GM21515 (cell line): Measurements from ENCODE around the gene CACNA1B.
"Not testable (repeated sequence)": the region's sequence is repeated elsewhere in the genome, so short reads cannot be mapped to it uniquely, and the experiment has no call there.

Source experiments
- ATAC-seq: cut with Tn5 transposase; IDR thresholded peaks from one replicate; pipeline ENCODE4 v1.9.1; 2021; ENCODE audit not compliant: unreplicated experiment

CACNA1B gene

DNA sequence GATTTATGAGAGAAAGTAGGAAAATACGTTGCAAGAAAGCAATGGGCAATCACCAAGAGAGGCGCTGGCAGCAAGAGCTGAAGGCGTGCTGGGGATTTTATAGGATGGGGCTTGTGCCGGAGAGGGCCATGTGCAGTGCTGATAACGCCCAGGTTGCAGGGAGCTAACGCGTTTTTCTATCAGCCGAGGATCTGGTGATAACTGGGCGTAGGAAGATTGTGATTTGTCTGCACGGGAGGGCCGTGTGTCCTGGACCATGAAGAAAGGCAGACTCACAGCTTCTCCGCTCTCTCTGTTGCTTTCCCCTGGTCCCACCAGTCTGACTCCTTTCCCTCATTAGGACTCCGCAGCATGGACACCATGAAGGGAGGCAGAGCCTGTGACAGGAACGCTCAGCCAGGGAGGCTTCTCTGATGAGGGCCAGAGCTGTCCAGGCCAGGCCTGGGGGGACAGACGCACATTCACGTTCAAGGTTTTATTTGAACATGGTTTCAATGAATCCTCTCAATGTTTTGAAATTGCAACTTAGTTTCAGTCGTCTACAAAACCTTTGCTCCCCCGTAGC lies 11.9 kb upstream of the CACNA1B start:
- no peak for ATAC-seq

DNA sequence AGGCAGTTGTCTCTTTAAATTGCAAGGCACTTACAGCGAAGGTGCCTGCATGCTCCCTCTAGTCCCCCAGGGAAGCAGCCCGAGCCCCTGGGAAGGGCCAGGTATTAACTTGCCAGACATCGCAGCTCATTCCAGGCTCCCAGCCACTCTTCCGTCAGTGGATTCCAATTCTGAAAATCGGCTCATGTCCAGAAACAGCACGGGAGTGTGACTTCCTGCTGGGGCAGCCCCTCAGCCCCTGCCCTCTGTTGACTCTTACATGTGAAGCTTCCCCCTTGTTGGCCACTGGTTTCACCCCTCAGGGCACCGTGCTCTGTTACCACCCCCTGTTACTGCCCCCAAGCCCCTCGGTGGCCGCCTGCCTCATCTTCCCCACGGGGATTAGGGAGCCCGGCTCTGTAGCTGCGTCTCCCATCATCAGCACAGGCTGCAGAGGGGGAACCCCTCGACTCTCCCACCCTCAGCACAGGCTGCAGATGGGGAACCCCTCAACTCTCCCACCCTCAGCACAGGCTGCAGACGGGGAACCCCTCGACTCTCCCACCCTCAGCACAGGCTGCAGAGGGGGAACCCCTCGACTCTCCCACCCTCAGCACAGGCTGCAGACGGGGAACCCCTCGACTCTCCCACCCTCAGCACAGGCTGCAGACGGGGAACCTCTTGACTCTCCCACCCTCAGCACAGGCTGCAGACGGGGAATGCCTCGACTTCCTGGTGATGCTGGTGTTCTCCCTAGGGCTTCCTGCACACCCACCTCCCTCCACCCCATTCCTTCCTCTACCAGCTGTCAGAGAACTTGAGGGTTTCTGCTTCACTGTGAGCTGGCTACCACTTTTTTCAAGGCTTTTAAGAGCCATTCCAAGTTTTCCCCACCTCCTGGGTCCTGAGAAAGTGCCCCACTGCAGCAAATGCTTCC lies 11.1 kb upstream of the CACNA1B start:
- ATAC-seq, result no peak

DNA sequence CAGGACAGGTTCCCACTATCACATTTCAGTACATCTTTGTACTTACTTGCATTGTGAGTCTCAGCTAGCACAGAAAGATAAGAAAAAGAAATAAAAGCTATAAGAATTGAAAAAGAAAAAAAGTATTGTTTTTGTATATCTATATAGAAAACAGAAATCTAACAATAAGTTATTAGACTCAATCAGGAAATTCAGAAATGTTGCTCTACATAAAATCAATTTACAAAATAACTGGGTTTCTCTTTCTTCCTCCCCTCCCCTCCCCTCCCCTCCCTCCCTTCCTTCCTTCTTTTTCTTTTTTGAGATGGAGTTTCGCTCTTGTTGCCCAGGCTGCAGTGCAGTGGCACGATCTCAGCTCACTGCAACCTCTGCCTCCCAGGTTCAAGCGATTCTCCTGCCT lies 7.2 kb upstream of the CACNA1B start:
- ATAC-seq, result no peak

DNA sequence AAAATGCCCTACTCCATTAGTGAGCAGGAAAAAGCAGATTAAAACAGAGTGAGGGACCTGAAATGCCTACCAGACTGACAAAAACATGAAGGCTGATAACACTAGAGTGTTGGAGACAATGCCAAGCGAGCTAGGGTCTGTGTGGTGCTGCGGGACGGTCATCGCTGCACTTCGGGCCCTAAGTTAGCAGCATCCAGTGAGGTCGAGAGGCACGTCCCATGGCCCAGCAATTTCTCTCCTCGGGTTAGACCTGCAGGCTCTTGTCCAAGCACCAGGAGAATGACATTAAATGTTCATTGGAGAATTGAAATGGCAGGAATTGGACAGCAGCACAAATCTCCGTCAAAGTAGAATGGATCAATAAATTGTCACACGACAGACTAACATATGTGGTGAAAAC lies 5.3 kb upstream of the CACNA1B start:
- no peak for ATAC-seq

DNA sequence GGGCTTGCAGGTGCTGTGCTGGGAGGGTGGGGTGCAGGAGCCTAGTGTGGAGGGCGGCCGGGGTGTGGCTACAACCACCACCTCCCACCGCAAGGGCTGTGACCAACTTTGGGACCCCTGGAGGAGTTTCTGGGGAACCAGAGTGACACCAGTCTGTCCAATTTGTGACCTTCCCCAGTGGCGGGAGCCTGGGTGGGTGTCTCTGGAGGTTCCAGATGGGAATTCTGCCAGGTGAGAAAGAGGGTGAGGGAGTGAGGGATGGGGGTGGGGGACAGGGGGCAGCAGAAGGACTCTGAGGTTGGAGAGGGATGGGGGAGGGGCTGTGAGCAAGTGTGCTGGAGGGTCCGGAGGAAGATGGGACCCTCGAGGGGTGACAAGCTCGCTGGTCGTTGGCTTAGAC lies 4.2 kb upstream of the CACNA1B start:
- ATAC-seq, result no peak

DNA sequence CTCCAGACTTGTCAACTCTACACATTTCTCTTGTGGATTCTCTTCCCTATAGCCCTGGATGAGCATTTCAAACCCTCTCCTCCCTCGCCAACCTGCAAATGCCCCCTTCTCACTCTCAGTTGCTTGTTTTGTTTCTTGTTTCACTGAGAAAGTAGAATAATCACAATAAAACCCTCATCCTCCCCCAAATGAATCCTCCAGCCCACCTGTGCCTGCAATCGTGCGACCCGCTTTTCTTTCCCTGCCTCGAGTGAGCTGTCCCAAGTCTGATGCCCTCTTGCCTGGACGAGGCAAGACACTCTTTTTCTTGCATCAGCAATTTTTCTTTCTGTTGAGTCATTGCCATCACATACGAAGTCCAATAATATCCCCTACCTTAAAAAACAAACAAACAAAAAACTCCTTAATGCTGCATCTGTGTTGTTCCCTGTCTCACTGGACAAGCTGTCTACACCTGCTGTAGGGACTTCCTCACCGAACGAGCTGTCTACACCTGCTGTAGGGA lies 3.7 kb upstream of the CACNA1B start:
- ATAC-seq, result no peak

DNA sequence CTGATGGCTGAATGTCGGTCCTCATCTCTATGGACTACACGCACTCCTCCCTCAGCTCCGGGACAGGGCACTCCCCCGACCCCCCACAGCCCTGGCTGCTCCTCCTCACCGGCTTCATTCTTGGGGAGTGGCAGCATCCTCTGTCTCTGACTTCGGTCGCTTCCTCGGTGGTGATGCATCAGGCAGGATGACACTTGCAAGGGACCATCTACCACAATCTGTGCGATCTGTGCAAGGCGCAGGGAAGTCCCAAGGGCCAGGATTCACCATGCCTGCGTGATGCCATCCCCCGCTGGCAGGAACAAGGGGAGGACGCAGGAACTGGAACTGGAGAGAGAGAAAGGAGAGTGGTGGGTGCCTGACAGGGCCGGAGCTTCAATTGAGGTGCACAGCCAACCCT lies 2.2 kb upstream of the CACNA1B start:
- ATAC-seq, result no peak

DNA sequence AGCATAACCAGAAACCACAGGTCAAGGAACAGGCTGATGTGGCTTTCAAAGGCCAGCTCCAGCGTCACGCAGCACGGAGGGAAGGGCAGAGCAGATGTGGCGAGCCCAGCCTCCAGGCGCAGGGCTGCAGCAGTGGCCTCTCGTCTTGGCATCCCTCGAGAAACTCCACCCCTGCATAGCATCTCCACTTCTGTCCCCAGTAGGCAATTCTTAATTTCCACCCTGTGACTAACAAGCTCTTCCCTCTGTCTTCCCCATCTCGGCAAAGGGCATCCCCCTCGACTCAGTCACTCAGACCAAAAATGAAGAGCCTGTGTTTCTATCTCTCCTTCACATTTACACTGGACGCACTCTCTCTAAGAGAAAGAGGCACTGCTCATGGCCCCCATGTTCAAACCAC lies 1.7 kb upstream of the CACNA1B start:
- ATAC-seq, result no peak

DNA sequence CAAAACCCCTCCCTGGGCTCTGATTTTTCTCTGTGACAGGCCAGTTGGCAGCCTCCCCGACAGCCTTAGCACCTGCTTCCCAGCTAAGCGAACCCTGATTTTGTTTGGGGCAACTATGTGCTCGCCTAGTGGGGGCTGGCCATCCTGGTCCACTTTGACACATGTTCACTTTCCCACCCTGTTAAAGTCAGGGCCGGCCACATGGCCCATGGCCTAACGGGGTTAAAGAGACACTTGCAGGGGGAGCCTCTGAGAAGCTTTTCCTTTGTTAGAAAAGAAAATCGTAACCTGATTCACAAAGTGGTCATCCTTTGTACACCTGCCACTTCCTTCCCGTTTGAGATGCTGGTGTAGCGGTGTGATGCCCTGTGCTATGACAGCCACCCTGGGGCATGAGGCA lies 1.3 kb upstream of the CACNA1B start:
- no peak for ATAC-seq

DNA sequence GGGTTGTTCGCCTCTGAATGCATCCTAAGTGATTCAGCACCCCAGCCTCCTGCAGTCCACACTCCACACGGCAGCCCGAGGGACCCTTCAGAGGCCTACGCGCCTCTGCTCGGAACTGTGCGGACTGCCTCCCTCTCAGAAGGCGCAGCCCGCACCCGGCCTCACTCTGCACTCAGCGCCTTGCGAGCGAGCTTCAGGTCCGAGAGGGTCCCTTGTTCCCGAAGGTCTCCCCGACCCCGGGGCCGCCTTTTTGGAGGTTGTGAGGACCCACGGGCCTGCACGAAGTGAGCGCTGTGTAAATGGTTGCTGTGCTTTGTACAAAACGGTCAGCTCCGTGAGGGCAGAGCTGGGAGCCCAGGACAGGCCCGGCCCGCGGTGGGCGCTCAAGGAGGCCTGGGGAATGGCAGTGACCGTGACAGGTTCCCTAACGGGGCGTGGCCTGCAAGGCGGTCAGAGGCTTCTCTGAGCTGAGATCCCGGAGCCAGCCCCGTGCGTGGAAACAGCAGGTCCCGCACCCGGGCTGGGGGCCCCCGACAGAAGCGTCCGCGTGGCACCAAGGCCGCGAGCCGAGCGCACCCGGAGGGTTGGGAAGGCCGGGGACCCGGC lies 698 bp upstream of the CACNA1B start:
- ATAC-seq, result no peak

DNA sequence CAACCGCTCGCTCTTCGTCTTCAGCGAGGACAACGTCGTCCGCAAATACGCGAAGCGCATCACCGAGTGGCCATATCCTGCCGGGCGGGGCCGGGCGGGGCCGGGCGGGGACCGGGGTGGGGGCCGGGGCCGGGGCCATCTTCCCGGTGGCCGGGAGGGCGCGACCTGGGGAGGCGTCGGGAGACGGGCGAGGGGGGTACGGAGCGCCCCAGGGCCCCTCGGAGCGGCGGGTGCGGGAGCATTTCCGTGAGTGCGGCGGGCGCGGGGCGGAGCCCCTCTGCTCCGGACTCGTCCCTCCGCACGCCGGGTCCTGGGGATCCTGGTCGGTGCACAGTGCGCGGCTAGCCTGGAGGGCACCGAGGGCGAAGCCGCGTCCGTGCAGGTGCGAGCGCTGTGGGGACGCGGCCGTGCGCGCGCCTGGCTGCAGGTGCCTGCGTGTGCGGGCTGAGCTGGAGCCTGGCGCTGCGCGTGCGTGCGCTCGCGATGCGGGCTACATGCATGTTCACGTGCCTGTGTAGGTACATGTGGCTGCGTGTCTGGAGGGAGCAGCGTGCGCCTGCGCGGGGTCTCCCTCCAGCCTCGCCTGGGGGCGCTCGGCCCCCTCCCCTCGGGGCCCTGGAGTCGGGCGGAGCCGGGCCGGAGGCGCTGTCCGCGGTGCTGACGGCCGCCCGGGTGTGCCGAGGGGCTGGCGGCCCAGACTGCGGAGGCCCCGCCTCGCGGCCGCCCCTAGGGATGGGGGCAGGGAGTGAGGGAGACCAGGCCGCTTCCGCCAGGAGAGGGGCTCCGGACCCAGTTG lies 762 bp downstream of the CACNA1B start:
- ATAC-seq, result no peak

DNA sequence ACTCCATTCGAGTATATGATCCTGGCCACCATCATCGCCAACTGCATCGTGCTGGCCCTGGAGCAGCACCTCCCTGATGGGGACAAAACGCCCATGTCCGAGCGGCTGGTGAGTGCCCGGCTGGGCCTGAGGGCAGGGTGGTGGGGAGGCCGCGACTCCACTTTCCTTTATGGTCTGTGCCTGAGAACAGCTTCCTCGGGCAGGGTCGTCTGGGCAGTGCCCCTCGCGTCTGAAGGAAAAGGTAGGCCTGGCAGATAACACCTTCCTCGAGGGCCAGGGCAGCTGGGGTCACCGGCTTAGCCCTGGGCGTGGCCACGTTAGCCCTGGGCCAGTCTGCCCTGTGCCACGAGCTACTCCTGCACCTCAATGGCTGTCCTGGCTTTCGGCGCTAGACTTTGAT lies 1.5 kb downstream of the CACNA1B start:
- no peak for ATAC-seq

DNA sequence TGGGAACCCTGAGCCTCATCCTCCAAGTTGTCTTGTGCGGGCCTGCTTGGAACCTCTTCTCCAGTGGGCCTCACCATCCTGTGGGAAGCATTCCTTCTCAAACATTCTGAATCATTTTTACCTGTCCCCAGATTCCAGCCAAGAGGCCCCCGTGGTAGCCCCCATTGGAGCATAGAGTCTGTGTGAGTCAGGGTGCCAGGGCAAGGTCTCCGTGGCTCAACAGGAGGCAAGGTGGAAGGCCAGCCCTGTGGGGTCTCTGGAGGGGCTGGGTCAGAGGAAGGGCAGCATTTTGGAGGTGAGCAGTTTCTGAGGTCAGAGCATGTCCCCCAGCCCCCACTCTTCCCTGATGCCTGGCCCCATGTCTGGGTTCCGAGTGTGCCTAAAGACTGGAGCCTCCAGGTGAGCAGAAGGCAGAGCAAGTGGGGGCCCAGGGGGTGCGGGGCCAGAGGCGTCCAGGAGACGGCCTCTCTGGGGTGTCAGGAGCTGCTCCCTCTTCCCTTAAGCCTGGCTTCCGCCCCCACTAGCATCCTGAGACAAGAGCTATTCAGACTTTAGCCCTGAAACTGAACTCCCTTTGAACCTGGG lies 2.1 kb downstream of the CACNA1B start:
- no peak for ATAC-seq

DNA sequence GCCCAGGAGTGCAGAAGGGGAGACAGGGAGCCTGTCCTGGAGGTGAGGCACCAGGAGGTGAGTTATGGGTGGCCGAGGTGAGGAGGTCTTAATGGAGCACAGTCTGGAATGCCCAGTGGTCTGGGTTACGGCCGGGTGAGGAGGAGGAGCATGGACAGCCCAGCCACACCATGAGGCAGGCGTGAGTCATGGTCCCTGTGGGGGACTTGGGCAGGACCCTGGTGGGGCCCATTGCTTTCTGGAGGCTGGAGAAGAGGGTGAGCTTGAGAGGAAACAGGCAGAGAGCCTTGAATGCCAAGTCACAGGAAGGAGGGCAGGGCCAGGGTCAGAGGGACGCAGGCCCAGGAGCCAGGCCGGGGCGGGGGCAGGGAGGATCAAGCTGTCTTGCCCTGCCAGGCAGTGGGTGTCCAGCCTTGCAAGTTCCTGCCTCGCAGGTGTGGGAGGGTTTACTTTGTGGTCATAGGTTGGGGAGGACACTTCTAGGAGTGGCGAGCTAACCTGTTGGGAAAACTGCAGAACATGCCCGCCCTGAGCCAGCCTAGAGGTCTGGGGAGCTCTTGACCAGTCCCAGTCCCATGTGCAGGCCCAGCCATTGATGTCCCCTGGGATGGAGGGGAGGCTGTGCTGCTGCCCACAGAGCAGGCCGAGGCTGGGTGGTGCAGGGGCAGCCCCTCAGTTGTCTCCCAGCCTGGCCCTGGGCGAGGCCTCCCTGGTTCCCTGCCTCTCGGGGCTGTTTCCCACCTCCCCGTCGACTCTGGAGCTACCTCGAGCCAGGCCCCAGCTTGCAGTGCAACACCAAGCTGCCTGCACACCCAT lies 2.8 kb downstream of the CACNA1B start:
- no peak for ATAC-seq

DNA sequence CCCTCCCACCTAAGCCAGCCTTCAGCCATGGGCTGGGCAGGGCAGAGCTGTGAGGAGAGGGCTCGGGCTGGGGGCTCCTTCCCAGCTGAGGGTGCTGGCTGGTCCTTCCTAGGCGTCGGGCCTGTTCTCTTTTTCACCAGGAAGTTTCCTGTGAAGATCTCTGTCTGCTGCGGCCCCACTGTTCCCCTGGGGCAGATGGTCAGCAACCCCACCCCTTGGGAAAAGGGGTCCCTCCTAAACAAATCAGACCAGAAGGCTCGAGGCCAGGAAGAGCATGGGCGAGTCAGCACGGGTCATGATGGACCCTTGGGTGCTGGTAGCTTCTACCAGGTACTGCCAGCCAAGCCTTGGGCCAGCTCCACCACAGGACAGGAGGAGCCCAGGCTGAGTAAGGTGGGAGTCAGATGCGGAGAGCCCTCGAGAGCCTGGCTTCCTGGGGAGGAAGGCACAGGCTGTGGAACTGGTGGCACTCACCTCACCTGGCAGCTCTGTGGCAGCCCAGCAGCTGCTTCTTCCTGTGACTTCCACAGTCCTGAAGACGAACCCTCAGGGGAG lies 3.5 kb downstream of the CACNA1B start:
- no peak for ATAC-seq

DNA sequence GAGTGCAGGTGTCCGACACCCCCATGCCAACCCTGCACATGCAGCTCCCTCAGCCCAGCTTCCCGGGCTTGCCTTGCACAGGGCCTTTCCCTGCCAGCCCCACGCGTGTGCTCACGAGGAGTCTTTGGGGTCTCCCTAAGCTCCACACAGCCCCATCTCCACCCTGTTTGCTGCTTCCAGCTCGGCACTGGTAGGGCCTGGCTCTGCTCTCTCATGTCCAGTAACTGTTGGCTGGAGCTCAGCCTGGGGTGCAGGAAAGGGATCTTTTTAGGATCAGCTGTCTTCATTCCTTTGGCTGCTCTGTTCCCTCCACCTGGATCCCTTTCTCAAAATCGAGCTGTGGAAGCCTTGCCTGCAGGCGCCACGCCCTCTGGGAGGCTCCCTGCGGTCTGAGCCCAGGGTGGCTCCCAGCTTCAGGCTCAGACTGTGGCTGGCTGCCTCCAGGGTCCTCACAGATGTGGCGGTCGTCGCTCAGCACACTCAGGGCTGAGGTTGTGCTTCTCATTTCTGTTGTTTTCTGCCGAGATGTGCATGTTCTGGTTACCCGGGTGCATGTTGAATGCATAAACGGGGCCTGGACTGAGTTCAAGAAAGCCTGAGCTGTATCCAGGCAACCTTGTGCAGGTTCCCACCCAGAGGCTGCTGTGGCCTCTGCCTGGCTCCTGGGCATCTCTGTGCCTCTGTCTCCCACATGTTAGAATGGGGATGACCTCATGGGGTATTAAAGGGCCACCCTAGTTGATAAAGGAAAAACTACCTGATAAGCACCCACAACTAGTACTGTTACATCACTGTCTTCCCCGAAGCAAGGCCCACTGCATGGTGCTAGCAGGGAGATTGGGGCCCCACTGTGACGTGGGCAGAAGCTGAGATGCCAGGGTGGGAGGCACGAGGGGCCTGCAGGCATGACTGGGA lies 4.3 kb downstream of the CACNA1B start:
- ATAC-seq, result no peak

DNA sequence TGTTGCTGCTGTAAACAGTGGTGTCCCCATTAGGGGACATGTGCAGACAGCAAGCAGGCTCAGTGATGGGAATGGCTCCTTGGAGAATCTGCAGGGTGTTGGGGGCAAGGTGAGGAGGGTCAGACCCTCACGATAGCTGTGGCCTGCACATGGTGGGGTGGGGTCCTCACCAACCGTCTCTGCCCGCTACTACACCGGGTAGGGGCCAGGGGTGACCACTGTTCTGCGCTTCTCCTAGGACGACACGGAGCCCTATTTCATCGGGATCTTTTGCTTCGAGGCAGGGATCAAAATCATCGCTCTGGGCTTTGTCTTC lies 4.9 kb downstream of the CACNA1B start:
- ATAC-seq, result no peak

DNA sequence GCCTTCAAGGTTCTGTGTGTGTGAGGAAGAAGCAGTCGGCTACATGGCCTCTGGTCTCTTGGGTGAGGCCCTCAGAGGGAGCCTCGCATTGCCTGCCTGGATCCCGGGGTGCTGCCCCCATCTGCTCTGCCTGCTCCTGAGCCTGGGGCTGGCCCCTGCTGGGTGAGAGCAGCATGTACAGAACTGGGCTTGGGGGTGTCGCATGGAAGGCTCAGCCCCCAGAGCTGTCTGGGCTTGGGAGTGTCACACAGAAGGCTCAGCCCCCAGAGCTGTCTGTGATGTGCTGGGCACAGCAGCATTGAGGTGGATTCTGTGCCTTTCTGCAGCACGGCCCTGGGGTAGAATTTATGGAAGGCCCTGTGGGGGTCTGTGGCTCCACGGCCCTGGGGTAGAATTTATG lies 6.4 kb downstream of the CACNA1B start:
- ATAC-seq, result not testable (repeated sequence)

DNA sequence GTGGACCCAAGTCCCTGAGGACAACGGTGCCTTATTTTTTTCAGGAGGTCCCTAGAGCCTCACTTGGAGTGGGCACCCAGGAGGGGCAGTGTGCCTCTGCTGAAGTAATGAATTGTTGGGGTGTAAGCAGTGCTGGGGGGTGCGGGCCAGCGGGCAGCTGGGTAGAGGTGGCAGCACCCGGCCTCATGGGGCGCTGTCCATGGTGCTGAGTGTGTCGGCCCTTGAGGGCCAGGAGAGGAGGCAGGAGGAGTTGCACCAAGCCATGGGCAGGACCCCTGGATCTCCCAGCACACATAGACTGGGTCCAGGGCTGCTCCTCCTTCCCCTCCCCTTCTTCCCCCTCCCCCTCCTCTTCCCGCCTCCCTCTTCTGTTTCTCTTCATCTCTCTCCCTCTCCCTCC lies 7.0 kb downstream of the CACNA1B start:
- not testable (repeated sequence) for ATAC-seq
